DLD1 (cell line): Measurements from ENCODE around the gene SSH2.
"Not testable (repeated sequence)": the region's sequence is repeated elsewhere in the genome, so short reads cannot be mapped to it uniquely, and the experiment has no call there.

Experiments used
- in situ Hi-C: cut with HindIII; loops from 2 replicates; pipeline ENCODE4 v1.10.0; 2017; ENCODE audit warnings: low sequenced_read_pairs

SSH2 gene

DNA sequence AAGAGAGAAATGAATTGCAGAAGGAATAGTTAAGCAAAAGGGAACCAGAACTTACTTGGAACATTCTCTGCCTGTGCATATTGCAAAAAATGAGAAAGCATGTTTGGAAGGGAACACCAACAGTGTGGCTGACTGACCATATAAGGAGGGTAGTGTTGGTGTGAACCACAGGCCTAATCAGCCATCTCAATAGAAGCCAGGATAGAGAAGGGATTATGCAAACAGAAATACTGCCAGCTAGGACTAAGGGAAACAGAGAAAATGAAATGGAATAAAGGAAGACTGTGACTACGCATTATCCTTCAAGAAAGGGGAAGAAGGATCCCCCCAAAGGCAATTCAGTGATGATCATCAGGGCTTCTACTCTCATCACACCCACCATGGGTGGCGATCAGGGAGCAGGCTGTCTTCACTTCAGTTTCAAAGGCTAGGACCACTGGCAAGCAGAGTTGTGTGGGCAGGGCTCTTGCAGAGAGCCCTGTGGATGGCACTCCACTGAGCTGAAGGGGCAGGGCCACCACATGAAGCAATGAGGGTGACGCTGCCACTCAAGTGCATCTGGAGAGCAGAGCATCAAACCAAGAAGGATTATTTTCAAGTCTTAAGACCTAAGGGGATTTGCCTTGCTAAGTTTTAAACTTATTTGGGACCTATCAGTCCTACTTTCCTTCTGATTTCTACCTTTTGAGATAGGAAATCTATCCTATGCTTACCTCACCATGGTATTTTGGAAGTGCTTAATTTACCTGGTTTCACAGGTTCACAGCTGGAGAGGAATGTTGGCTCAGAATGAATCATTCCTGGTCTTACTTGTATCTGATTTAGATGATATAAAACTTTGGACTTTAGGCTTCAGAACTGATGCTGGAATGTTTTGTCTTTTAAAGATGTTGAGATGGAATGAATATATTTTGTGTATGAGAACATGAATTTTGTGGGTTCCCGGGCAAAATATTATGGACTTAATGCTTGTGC lies 140.5 kb downstream of the SSH2 start:
- in situ Hi-C loops, result no loop called here

DNA sequence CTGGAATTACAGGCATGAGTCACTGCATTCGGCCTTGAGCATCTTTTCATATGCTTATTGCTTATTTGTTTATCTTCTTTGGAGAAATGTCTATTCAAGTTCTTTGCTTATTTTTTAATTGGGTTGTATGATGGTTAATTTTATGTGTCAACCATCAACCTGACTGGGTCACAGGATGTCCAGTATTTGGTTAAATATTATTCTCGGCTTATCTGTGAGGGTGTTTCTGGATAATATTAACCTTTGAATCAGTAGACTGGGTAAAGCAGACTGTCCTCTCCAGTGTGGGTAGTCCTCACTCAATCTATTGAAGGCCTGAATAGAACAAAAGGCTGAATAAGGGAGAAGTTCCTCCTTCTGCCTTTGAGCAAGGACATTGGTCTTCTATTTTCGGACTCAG lies 142.0 kb downstream of the SSH2 start:
- in situ Hi-C loops, result no loop called here

DNA sequence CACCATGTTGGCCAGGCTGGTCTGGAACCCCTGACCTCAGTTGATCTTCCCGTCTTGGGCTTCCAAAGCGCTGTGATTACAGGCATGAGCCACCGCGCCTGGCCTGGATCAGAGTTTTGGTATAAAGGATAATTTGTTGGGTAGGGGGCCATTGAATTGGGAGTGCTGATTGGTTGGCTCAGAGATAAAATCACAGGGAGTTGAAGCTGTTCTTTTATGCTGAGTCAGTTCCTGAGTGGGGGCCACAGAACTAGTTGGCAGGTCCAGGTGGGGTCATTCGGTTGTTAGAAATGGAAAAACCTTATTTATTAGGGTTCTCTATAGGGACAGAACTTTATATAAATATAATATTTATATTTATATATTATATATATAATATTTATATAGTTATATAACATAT lies 147.1 kb downstream of the SSH2 start:
- in situ Hi-C loops, result no loop called here

DNA sequence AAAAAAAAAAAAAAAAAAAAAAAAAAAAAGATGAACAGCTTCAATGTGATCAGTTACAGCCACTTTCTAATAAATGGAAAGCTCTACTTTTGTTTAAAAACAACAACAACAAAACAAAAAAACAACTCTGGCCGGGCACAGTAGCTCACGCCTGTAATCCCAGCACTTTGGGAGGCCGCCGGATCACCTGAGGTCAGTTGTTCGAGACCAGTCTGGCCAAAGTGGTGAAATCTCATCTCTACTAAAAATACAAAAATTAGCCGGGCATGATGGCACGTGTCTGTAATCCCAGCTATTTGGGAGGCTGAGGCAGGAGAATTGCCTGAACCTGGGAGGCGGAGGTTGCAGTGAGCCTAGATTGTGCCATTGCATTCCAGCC lies 150.2 kb downstream of the SSH2 start:
- in situ Hi-C loops, result not testable (repeated sequence)

DNA sequence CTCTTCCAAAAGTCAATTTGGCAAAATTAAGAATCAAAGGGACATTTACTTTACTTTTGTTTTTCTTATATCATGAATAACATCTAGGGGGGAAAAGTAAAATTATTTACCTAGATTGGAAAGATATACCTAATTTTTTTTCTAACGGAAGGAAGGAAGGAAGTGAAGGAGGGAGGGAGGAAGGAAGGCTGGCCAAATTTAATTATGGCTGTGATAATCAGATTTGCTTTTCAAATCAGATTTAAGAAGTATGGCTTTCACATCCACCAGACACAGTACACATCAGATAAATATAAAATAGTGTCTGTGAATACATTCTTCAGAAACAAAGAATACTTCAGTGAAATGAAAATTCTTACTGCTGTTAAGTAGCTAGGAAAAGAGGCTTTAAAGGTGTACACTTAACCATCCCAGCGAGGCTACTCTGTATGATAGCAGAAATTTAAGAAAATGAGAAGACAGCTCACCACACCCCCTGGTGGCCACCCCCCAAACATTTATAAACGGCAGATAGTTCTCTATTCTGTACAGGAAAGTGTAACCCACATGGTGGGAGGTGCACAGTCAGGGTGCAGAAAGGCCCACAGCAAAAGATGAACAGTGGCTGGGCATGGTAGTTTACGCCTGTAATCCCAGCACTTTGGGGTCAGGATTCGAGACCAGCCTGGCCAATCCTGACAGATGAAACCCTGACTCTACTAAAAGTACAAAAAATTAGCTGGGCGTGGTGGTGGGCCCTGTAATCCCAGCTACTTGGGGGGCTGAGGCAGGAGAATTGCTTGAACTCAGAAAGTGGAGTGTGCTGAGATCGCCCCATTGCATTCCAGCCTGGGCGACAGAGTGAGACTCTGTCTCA lies 150.8 kb downstream of the SSH2 start:
- in situ Hi-C loops, result no loop called here

DNA sequence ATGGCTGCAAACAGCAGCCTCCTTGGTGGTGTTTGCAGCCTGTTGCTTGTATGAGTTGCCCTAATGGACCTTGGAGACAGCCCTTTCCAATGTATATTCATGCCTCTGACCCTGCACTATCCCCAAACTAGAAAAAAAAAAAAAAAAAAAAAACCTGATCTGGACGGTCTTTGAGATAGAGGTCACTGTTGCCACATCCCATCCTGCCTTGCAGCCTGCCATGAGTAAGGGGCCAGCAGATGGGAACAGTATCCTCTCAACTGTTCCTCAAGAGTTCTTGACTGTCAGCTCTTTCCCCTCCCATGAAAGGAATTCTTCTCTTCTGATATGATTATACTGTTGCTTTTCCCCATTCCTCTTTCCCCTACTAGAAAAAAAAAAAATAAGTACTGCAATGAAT lies 152.4 kb downstream of the SSH2 start:
- in situ Hi-C loops, result no loop called here

DNA sequence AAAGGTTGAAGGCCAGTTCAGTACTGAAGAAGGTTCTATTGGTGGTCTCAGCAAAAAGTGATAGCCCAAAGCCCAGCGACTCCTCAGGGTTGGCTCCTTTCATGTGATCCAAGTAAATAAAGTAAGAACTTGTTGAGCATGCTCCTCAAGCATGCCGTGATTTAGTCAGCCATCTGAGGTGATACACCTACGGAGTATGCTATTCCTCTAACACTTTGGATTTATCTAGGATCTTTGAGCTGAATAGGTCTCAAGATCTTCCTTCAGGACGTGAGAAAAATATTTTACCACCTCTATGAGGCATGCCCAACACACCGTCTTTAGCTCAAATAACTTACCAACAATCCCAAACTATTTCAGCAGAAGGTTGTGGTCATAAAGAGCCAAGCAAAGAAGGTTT lies 154.0 kb downstream of the SSH2 start:
- in situ Hi-C loops, result no loop called here

DNA sequence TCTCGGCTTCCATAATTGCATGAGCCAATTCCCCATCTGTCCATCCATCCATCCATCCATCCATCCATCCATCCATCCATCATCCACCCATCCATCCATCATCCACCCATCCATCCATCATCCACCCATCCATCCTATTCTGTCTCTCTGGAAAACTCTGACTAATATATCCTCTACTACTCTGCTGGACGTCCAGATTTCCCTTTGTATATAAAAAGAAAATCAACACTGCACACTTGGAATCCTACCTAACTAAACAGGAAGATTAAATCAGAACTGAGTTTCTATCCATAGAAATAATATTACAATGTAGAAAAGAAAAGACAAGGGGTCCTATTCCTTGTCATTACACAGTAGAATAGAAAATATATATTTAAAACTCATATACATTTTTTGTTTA lies 157.0 kb downstream of the SSH2 start:
- in situ Hi-C loops, result no loop called here

DNA sequence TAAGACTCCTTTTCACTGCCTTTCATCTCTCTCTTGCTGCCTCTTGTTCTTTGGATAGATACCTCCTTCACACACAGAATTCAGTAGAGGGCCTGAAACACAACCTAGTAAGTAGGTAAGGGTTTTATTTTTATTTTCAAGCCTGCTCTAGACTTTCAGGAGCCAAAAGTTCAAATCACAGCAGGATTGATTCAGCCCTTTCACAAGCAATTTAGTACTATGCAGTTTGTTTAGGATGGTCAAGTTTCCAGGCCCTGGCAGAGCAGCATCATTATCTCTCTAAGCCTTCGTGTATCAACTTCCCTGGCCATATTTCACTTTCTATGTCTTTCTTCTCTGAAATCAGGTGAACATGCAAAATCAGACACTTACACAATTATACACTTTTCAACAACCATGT lies 158.5 kb downstream of the SSH2 start:
- in situ Hi-C loops, result no loop called here

DNA sequence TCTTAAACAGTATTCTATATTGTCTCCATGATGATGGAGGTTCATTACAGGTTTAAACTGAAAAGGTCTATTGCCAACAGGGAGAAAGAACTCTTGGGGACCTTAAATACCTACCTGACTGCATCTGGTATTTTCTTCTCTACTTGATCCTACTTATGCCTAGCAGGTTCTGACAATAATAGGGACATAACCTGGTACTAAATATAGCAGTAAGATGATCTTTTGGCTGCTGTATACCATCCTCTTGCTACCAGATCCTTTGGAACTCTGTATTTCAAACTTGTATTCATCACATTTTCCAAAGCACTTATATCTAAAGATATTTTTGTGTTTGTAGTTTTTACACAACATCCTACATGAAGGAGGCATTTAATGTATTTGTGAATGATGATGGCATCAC lies 160.8 kb downstream of the SSH2 start:
- in situ Hi-C loops, result no loop called here

DNA sequence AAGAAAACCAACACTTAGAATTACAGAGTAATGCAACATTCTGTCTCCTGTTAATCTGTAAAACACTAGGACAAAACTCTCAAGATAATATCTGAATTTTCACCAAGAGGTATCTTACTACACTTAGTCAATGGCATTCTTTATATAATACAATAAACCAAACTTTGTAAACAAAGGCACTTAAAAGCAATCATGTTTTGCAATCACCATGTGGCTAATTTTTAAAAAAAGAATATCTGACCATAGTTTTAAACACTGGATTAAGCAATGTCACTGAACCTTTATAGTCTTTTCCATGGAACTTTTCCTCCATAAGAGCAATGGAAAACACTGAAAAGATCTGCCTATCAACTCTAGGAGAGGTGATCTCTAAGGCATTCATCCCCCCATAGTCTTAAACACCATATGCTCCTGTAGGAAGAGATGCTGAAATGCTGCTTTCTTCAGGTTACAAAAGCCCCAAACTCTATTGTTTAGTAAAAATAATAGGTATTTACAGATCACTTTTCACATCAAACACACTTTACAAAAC lies 163.2 kb downstream of the SSH2 start:
- in situ Hi-C loops, result no loop called here

DNA sequence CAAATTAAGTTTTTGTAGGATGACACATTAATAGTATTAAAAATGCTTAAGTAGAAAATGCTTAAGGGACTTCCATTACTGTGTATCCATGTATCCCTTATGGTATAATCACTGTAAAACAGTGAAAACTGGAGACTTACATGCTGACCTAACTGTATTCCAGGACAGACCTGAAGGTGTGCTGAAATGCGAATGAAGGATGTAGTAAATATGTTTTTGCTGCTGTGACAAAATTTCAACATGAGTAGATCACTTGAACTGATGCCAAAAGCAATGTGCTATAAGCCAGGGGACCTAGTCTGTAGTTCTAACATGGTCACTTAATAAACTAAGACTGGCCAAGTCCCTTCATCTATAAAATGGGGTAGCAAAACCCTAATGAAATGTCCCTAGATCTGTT lies 165.3 kb downstream of the SSH2 start:
- in situ Hi-C loops, result no loop called here

DNA sequence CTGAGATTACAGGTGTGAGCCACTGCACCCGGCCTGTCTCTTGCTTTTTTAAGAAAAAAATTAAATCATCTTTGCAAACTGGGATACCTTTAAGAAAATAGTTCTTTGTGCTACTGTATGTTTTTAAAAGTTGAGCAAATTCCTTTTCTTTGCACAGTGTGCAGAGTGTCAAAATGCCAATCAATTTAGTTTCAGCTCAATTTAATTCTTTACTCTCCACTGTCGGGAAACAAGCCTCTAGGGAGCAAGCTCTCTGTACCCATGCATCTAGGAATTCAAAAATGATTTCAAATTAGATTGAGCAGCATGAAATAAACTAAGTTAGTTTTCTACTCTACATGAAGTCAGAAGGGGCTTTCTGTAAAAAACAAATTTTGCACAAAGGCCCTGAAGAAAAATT lies 165.8 kb downstream of the SSH2 start:
- in situ Hi-C loops, result no loop called here

DNA sequence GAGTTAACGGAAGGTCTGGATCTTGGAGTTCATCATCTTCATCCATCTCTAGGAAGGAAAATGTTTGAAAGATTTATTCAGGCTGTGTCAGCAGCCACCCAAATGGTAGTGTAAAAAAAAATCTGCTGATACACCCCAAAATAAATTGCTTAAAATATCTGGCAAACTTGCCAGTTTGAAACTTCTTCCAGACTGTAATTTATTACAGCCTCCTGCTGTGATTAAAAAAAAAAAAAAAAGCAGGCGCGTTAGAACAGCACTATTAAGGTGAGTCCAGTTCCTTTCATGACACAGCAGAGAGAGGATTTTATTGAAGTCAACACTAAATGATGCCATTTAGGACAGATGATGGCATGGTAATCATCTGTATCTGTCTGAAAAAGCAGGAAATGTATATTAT lies 166.8 kb downstream of the SSH2 start:
- in situ Hi-C loops, result no loop called here

DNA sequence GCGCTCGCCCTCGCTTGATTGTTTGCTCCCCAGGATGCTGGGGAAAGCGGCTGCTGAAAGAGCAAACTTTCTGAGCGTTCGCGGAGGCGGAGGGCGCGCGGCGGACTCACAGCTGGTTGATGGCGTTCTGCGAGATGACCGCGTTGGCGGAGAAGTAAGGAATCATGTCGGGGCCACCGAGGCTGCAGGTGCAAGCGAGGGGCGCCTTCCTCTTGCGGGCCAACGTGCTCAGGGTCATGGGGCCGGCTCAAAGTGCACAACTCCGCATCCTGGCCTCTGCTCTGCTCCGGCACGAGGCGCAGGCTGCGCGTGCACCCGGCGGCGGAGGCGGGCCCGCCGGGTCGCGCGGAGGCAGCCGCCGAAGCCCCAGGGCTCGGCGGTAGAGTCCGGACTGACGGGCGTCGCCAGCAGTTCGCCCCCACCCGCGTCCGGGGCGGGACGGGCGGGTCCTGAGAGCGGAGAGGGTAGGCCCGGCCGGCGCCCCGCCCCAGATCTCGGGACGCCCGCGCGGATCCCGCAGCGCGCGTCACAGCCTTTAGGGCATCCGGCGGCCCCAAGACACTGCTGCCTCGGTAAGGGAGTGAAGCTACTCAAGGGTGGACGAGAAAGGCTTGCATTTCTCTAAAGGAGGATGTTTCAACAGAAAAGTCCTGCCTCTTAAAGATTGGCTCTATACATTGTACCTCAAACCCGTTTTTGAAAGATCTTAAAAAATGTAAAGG lies 168.8 kb downstream of the SSH2 start:
- in situ Hi-C loops, result no loop called here

DNA sequence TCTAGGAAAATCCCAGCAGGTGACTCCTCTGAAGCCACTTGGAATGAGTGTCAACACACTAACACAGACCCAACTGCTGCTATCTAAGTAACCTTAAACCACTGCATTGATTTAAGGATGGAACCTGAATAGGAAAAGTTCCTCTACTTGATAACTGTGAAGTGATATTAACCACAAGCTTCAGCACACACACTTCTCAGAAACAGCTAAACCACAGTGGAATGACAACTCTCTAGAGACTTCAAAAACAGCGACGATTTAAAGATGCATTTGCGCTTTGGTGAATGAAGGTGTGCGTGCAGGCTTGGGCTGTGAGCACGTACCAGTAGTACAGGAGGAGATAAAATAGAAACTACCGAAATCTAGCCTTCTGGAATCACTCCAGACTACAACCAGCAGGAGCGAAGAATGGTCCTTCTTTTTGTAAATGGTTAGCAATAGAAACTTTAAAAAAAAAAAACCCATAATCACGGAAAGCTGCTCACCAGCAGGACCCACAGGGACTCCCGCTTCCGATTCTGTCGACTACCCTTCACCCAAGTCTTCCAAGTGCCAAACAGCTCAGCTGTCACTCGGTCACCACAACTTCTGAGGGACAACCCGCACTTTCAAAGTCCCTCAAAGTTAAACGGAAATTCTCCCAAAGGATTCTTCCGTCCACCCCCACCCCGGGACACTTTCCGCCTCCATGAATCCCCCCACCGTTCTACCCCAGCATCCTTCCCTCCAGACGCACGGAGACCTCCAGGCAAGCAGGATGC lies 169.6 kb downstream of the SSH2 start:
- in situ Hi-C loops, result no loop called here

DNA sequence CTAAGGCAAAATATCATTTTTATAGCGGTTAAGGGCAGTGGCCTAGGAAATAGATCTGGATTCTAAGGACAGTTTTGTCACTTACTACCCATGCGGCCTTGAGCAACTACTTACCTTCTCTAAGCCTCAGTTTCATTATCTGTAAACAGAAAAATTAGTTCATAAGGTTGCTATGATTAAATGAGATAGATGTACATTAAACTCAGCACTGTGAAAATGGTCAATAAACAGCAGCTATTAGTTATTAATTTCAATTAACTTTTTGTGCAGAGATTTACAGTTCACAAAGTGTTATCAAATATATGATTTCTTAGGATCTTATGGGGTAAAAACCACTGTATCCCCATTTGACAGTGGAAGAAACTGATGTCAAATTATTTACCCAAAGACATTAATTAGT lies 171.8 kb downstream of the SSH2 start:
- in situ Hi-C loops, result no loop called here

DNA sequence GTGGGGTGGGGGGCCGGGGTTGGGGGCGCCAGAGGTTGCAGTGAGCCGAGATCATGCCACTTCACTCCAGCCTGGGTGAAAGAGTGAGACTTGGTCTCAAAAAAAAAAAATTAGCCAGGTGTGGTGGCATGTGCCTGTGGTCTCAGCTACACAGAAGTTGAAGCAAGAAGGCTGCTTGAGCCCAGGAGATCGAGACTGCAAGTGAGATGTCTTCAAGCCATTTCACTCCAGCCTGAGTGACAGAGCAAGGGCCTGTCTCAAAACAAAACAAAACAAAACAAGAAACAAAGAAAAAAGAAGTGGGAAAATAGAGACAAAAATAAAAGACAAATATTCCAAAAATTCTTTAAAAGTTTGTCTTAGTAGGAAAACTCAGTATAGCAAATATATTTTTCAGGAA lies 172.2 kb downstream of the SSH2 start:
- in situ Hi-C loops, result no loop called here

DNA sequence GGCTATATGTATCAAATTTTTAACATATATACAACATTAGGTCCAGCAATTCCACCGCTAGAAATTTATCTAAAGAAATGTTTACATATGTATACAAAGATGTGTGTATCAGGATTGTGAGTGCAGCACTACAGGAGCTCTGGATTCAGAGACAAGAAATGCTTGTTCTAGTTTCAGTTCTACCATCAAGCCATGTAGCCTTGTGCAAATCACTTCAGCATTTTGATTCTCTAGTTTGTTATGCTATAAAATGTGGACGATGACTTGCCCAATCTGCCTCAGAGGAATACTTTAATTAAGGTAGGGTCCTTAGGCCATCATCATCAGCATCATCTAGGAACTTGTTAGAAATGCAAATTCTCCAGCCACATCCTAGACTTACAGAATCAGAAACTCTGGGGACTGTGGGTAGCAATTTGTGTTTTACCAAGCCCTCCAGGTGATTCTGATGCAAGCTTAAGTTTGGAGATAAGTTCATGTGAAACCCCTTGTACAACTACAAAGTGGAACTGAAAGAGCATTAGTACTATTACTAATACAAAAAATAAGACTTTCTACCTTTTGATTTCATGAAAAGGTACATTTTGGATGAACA lies 176.1 kb downstream of the SSH2 start:
- in situ Hi-C loops, result no loop called here
